ENCODE data around the gene ABHD17B.
A peak's percentile ranks its signal among the peaks of the same experiment; 100 is the strongest.
"Not testable (repeated sequence)": the region's sequence is repeated elsewhere in the genome, so short reads cannot be mapped to it uniquely, and the experiment has no call there.

ABHD17B gene

GRCh38 chr9:71911061-71911907, at the start of gene ABHD17B, which contains the start of gene C9orf85:
Gene ABHD17B (minus strand): TSS chr9:71911193. CDS start chr9:71875080, 36,113 bp downstream.
Gene C9orf85 (plus strand): TSS chr9:71911639. CDS start chr9:71911735, 96 bp downstream.
- Mint-ChIP-seq H3K36me3 (ENCODE audit: low read depth) (peaks cover 4% of the 10 kb centered on the region), H3K4me1 (ENCODE audit: low read depth) (peaks cover 74% of the 10 kb centered on the region), H3K4me3 (peak within 1 kb of the TSS; percentile 100), H3K27me3 (no peaks in the 10 kb centered on the region), H3K9me3 (no peaks in the 10 kb centered on the region), H3K27ac (peak within 1 kb of the TSS; percentile 100)

- Mint-ChIP-seq H3K27ac (no peak overlapping the region), H3K36me3 (ENCODE audit: low read depth) (peaks cover 11% of the 10 kb centered on the region), H3K9me3 (no peaks in the 10 kb centered on the region), H3K27me3 (no peaks in the 10 kb centered on the region), H3K4me3 (no peak overlapping the region), H3K4me1 (ENCODE audit: low read depth) (peaks cover 4% of the 10 kb centered on the region)
Measured at GRCh38 chr9:71955300-71955915, 44.4 kb upstream of the ABHD17B start.

DNA sequence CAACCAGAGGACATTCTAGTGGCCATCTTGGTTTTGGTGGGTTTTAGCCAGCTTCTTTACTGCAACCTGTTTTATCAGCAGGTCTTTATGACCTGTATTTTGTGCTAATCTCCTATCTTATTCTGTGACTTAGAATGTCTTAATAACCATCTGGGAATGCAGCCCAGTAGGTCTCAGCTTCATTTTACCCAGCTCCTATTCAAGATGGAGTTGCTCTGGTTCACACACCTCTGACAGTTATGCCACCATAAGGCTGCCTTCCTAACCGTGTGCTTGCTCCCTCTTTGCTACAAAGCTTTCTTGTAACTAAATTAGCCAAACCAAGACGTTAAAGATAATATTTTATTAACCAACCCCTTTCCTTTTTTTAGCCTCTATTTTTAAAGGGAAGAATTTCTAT, 43.7 kb upstream of the ABHD17B start:
- not testable (repeated sequence) for H3K4me3 Mint-ChIP-seq; H3K4me1 Mint-ChIP-seq (ENCODE audit: low read depth)

GRCh38 chr9:71944754-71945375, 33.9 kb upstream of the ABHD17B start:
- Mint-ChIP-seq H3K9me3 (no peaks in the 10 kb centered on the region), H3K27ac (no peak overlapping the region), H3K27me3 (no peaks in the 10 kb centered on the region), H3K4me1 (ENCODE audit: low read depth) (peaks cover 4% of the 10 kb centered on the region), H3K36me3 (ENCODE audit: low read depth) (peaks cover 20% of the 10 kb centered on the region), H3K4me3 (no peak overlapping the region)

More for the DNA sequence above, 43.7 kb upstream of the ABHD17B start:
- peaks cover 15% of the 10 kb centered on the region for H3K36me3 Mint-ChIP-seq (ENCODE audit: low read depth)
- H3K27me3 Mint-ChIP-seq, H3K9me3 Mint-ChIP-seq, H3K27ac Mint-ChIP-seq: not testable (repeated sequence)

DNA sequence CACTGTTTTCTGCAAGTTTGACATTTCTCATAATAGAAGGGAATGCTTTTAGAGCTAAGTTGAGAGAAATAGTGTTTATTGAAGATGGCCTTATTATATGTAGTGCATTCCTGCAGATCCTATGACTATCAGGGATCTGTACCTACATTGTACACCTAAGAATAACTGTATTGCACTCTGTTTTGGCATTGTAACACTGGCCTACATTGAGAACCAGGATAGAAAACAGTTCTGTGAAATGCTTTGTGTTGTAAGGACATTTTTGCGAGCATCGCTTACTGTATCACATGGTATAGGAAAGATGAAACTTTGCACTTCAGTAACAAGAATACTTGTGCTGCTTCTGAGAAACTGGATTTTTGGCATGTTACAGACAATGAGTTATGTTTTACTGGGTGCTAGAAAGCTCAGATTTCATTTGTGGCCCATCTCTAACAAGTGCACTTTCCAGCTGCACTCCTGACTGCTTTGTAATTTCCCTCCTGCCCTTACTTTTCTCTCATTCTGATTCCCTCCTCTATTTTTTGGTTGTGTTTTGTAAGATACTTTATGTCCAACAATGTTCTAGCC, 31.1 kb upstream of the ABHD17B start:
- Mint-ChIP-seq H3K27ac (no peak overlapping the region), H3K4me3 (no peak overlapping the region), H3K4me1 (ENCODE audit: low read depth) (peaks cover 6% of the 10 kb centered on the region), H3K9me3 (no peaks in the 10 kb centered on the region), H3K27me3 (no peaks in the 10 kb centered on the region), H3K36me3 (ENCODE audit: low read depth) (peaks cover 6% of the 10 kb centered on the region)

DNA sequence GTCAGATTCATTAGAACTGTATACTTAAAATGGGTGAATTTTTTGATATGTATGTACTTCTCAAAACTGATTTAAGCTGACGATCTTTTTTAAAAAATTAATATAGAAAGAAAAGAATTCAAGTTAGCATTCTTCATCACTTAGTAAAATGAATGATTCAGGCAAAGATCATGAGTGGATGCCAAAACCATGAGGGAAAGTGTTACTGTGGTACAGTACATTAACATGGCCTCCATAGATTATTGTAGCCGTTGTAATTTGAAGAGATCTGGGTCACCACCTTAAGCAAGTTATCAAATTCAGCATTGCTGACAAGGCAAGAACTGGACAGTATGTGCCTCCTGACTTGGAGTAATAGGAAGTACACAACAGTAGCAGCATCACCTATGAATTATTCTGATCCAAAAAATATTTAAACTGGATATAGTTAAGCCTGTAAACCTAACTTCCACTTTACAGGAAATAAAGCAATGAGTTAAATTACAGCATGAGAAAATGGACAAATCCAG, 30.1 kb upstream of the ABHD17B start:
- Mint-ChIP-seq H3K4me1 (ENCODE audit: low read depth) (peaks cover 8% of the 10 kb centered on the region), H3K27me3 (no peaks in the 10 kb centered on the region), H3K27ac (no peak overlapping the region), H3K36me3 (ENCODE audit: low read depth) (peaks cover under 1% of the 10 kb centered on the region), H3K4me3 (no peak overlapping the region), H3K9me3 (no peaks in the 10 kb centered on the region)

DNA sequence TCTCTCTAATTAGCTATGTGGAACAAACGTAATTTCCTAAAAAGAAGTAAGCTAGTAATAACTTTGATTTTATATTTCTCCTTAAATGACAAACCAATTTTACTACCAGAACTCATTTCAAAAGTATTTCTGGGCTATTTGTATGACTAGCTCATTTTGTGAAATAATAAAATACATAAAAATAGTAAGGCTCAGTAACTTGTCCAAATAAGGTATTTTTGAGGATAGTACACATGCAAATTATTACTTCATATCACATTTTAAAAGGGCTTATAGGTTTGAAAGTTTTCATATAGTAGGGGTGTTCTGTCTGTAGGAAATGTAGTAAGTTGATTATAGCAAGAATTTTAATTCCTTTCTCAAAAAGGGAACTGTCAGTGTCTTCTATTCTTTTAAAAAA, 26.9 kb upstream of the ABHD17B start:
- H3K27ac Mint-ChIP-seq: no peak overlapping the region
- no peaks in the 10 kb centered on the region for H3K27me3 Mint-ChIP-seq
- no peak overlapping the region for H3K4me3 Mint-ChIP-seq
- no peaks in the 10 kb centered on the region for H3K9me3 Mint-ChIP-seq
- peaks cover 2% of the 10 kb centered on the region for H3K36me3 Mint-ChIP-seq (ENCODE audit: low read depth)
- peaks cover 12% of the 10 kb centered on the region for H3K4me1 Mint-ChIP-seq (ENCODE audit: low read depth)

- peaks cover 12% of the 10 kb centered on the region for H3K4me1 Mint-ChIP-seq (ENCODE audit: low read depth)
- no peak overlapping the region for H3K4me3 Mint-ChIP-seq
- no peaks in the 10 kb centered on the region for H3K9me3 Mint-ChIP-seq
- no peaks in the 10 kb centered on the region for H3K27me3 Mint-ChIP-seq
- peaks cover 8% of the 10 kb centered on the region for H3K36me3 Mint-ChIP-seq (ENCODE audit: low read depth)
- H3K27ac Mint-ChIP-seq: no peak overlapping the region
Measured at GRCh38 chr9:71937070-71937625, 26.2 kb upstream of the ABHD17B start.

DNA sequence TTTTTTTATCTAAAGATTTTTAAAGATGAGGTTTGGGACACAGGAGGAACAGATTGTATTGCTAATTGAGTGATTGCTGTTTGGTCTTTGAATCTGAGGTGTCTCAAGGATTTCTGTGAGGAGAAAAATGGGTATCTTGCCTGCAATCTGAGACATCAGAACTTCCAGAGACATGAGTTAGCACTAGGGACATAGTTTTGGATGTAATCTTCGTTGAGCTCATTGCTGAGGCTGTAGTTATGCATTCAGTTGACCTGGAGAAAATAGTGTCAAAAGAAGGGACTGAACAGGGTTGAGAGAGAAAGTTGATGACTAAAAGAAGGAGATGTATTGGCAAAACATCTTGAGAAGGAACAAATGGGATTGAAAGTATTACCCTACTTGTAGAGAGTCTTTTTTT, 25.1 kb upstream of the ABHD17B start:
- H3K9me3 Mint-ChIP-seq: no peaks in the 10 kb centered on the region
- H3K4me3 Mint-ChIP-seq: no peak overlapping the region
- peaks cover 11% of the 10 kb centered on the region for H3K36me3 Mint-ChIP-seq (ENCODE audit: low read depth)
- H3K27me3 Mint-ChIP-seq: no peaks in the 10 kb centered on the region
- H3K4me1 Mint-ChIP-seq (ENCODE audit: low read depth): peaks cover 9% of the 10 kb centered on the region
- no peak overlapping the region for H3K27ac Mint-ChIP-seq

GRCh38 chr9:71931166-71931565, 20.2 kb upstream of the ABHD17B start:
- H3K4me1 Mint-ChIP-seq (ENCODE audit: low read depth): peaks cover 5% of the 10 kb centered on the region
- H3K27ac Mint-ChIP-seq: no peak overlapping the region
- H3K36me3 Mint-ChIP-seq (ENCODE audit: low read depth): peaks cover 23% of the 10 kb centered on the region
- no peaks in the 10 kb centered on the region for H3K27me3 Mint-ChIP-seq
- no peaks in the 10 kb centered on the region for H3K9me3 Mint-ChIP-seq
- no peak overlapping the region for H3K4me3 Mint-ChIP-seq

DNA sequence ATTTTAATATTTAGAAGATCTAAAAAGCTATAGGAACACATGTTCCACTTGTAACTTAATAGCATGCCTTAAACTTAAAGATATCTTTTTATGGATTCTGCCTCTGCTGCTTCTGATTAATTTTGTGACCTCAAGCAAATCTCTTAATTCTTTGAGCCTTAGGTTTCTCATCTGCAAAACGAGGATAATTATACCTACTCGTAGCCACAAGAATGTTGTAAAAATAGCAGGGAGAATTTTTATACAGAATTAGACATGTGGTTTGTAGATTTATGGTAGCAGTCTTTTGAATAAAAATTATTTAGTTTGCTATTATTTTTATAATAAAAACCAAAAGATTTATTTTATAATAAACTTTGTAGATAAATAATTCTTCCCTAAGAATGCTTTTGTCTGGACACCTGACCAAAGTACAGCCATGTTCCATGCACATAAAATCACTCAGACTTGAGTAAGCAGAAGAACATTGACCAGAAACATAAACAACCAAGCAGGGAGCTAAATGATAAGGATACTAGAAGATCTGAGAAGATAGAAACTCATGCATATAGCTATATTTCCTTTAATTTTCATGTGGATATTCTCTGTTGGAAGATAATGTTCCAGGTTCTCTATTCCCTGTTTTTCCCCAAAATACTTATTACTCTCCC, 18.9 kb upstream of the ABHD17B start:
- no peak overlapping the region for H3K4me3 Mint-ChIP-seq
- H3K9me3 Mint-ChIP-seq: no peaks in the 10 kb centered on the region
- no peak overlapping the region for H3K27ac Mint-ChIP-seq
- peaks cover 23% of the 10 kb centered on the region for H3K36me3 Mint-ChIP-seq (ENCODE audit: low read depth)
- H3K27me3 Mint-ChIP-seq: no peaks in the 10 kb centered on the region
- H3K4me1 Mint-ChIP-seq (ENCODE audit: low read depth): no peaks in the 10 kb centered on the region

- H3K36me3 Mint-ChIP-seq (ENCODE audit: low read depth): peaks cover 25% of the 10 kb centered on the region
- no peak overlapping the region for H3K4me3 Mint-ChIP-seq
- no peaks in the 10 kb centered on the region for H3K27me3 Mint-ChIP-seq
- H3K4me1 Mint-ChIP-seq (ENCODE audit: low read depth): peaks cover 2% of the 10 kb centered on the region
- no peaks in the 10 kb centered on the region for H3K9me3 Mint-ChIP-seq
- H3K27ac Mint-ChIP-seq: no peak overlapping the region
Measured at GRCh38 chr9:71929223-71929622, 18.2 kb upstream of the ABHD17B start.

- H3K4me3 Mint-ChIP-seq: no peak overlapping the region
- H3K27ac Mint-ChIP-seq: no peak overlapping the region
- H3K36me3 Mint-ChIP-seq (ENCODE audit: low read depth): peaks cover 28% of the 10 kb centered on the region
- no peaks in the 10 kb centered on the region for H3K9me3 Mint-ChIP-seq
- H3K4me1 Mint-ChIP-seq (ENCODE audit: low read depth): peaks cover 5% of the 10 kb centered on the region
- no peaks in the 10 kb centered on the region for H3K27me3 Mint-ChIP-seq
Measured at GRCh38 chr9:71928806-71929205, 17.8 kb upstream of the ABHD17B start.

DNA sequence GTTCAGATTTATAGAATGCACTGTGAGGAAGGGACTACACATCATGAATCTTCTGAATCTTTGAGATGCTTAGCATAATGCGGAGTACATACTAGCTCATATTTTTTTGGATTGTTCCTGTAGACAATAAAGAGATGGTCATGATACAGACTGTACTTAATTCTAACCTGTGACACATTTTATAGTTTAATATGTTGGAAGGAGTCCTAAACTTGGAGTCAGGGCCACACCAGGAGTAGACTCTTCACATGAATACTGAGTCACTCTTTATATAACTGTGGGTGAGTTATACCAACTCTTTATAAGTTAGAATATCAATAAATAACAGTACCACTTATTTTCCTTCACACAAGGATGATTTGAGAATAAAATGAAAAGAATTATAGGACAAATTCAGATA, 17.4 kb upstream of the ABHD17B start:
- H3K4me1 Mint-ChIP-seq (ENCODE audit: low read depth): peaks cover 5% of the 10 kb centered on the region
- no peaks in the 10 kb centered on the region for H3K9me3 Mint-ChIP-seq
- peaks cover 28% of the 10 kb centered on the region for H3K36me3 Mint-ChIP-seq (ENCODE audit: low read depth)
- H3K27ac Mint-ChIP-seq: no peak overlapping the region
- H3K27me3 Mint-ChIP-seq: no peaks in the 10 kb centered on the region
- no peak overlapping the region for H3K4me3 Mint-ChIP-seq

Measured in stimulated activated naive CD8-positive, alpha-beta T cell treated with anti-CD3 and anti-CD28 coated beads, Interleukin-15, Interleukin-2, amounts not matched to agents 100 ng/mL and 50 ng/mL, for 24 hours (primary cell).